ENCODE measurements around the gene PRRT3. TPM values are rescaled to one million over a fixed set of nuclear protein-coding genes. Genes with fewer than 3 reads are reported as not detected.

Gene PRRT3
- total and polyA plus RNA-seq, 2 of the 8 experiments (the other 6 are each of a cell fraction or from before 2014, with no cell fraction given), result 9.0 to 9.2 TPM

GRCh38 chr3:9940746-9941145 lies 11.5 kb downstream of the PRRT3 start:
- H2AFZ ChIP-seq (ENCODE audit: low read length), result no peak overlapping the region
- no peaks in the 10 kb centered on the region for H3K79me1 ChIP-seq (ENCODE audit: low read depth, low read length)
- H3K4me3 ChIP-seq (ENCODE audit: extremely low read depth in 1 of 4, insufficient read depth in 2 of 4, low read depth in 3 of 4, low read length in 4 of 4), result no peak overlapping the region
- ChIA-PET POLR2A (ENCODE audit: partially characterized antibody) (interaction anchor here (1.6 kb wide), 1 partner anchor 10 kb away, joined by 3 read pairs; no protein-coding TSS in a partner anchor), CTCF (ENCODE audit: partially characterized antibody) (interaction anchor here (2.1 kb wide), 1 partner anchor 114 kb away, joined by 6 read pairs; no protein-coding TSS in a partner anchor)
- H2BK120ac ChIP-seq (replicated peaks; ENCODE audit: low read depth, low read length), result no peak overlapping the region
- WGBS, 2 experiments (ENCODE audit: extremely low coverage in 1 of 2, insufficient coverage in 1 of 2, insufficient read length in 1 of 2, insufficient replicate concordance in 2 of 2, low coverage in 1 of 2, low lambda C conversion rate in 2 of 2, missing lambda C conversion rate in 1 of 2), result 97% methylated on average over 9 of the region's 10 CpGs; no CpG with 5 or more reads in 1 of the 2 experiments
- no peaks in the 10 kb centered on the region for H3K27me3 ChIP-seq (replicated peaks in 1 of 4; ENCODE audit: control insufficient read depth in 3 of 4, extremely low read depth in 1 of 4, insufficient read depth in 3 of 4, low read length in 3 of 4)
- no peaks in the 10 kb centered on the region; a peak in 1 of 7 replicates for H3K4me1 ChIP-seq (replicated peaks in 1 of 4; ENCODE audit: control insufficient read depth in 3 of 4, insufficient read depth in 4 of 4, low read length in 3 of 4)
- no peak overlapping the region for H3K14ac ChIP-seq (ENCODE audit: insufficient read length)
- H3K23ac ChIP-seq (ENCODE audit: insufficient read length), result no peak overlapping the region
- H3K4me2 ChIP-seq (ENCODE audit: insufficient read depth in 1 of 2, low read depth in 2 of 2, low read length in 2 of 2), result no peak overlapping the region
- no peak overlapping the region for H4K91ac ChIP-seq (replicated peaks; ENCODE audit: insufficient read length, low read length)
- H4K5ac ChIP-seq (ENCODE audit: insufficient read length, low read depth, low read length), result no peak overlapping the region
- no peaks in the 10 kb centered on the region for H3K79me2 ChIP-seq (ENCODE audit: control insufficient read depth in 1 of 2, insufficient read depth in 2 of 2, low read length in 2 of 2)
- no peaks in the 10 kb centered on the region for H3K36me3 ChIP-seq (ENCODE audit: control insufficient read depth in 2 of 4, insufficient read depth in 4 of 4, low read length in 3 of 4)
- no peak overlapping the region for H3K4ac ChIP-seq (replicated peaks; ENCODE audit: insufficient read length, low read depth, low read length)
- no peak overlapping the region for H4K8ac ChIP-seq (ENCODE audit: extremely low read depth, insufficient read depth, low read length)
- DNase-seq (ENCODE audit: low read depth in 1 of 2, low spot score in 2 of 2) (no peak), FAIRE-seq (no peak)
- no peak overlapping the region for H2BK12ac ChIP-seq (ENCODE audit: low read depth, low read length)
- no peak overlapping the region for H3K56ac ChIP-seq (replicated peaks; ENCODE audit: insufficient read length, low read depth, low read length)
- peaks cover 0 to 4% of the 10 kb centered on the region in 2 experiments; a peak in 1 of 4 replicates for H3K9me3 ChIP-seq (ENCODE audit: insufficient read depth in 2 of 2, low read depth in 1 of 2, low read length in 1 of 2)
- TF ChIP-seq GABPA (IDR thresholded peaks at IDR 0.05; ENCODE audit: borderline replicate concordance, insufficient read depth, low read length) (no peak), KDM1A (IDR thresholded peaks at IDR 0.05; ENCODE audit: borderline replicate concordance, low read length) (no peak), BRCA1 (IDR thresholded peaks at IDR 0.05; ENCODE audit: low read depth, low read length) (no peak), HDAC6 (IDR thresholded peaks at IDR 0.05; ENCODE audit: low read depth, low read length) (no peak), SUZ12 (IDR thresholded peaks at IDR 0.05; ENCODE audit: low read length) (no peak), TCF12 (IDR thresholded peaks at IDR 0.05; ENCODE audit: low read depth, low read length) (no peak), JUN (IDR thresholded peaks at IDR 0.05; ENCODE audit: low read depth, low read length) (no peak), CREB1 (IDR thresholded peaks at IDR 0.05) (no peak), BCL11A (IDR thresholded peaks at IDR 0.05; ENCODE audit: low read depth in 2 of 2, low read length in 2 of 2) (no peak), RBBP5 (IDR thresholded peaks at IDR 0.05; ENCODE audit: borderline replicate concordance, low read depth, low read length) (no peak), TAF1 (IDR thresholded peaks at IDR 0.05; ENCODE audit: low read depth, low read length) (no peak), RXRA (IDR thresholded peaks at IDR 0.05; ENCODE audit: insufficient read depth, low read depth, low read length) (no peak), NANOG (IDR thresholded peaks at IDR 0.05; ENCODE audit: insufficient read depth, low read depth, low read length, poor library complexity, severe bottlenecking) (no peak), EZH2 (IDR thresholded peaks at IDR 0.05; ENCODE audit: low read depth, low read length, severe bottlenecking) (no peak)
- H2AK5ac ChIP-seq (ENCODE audit: low read depth, low read length), result no peak overlapping the region
- H3K23me2 ChIP-seq (ENCODE audit: low read depth, low read length), result no peaks in the 10 kb centered on the region
- H3K9ac ChIP-seq (replicated peaks in 1 of 4; ENCODE audit: extremely low read depth in 1 of 4, low read depth in 3 of 4, low read length in 3 of 4), result no peak overlapping the region
- H2BK15ac ChIP-seq (ENCODE audit: low read length), result no peak overlapping the region
- no peaks in the 10 kb centered on the region for H4K20me1 ChIP-seq (replicated peaks in 1 of 2; ENCODE audit: control insufficient read depth in 1 of 2, insufficient read depth in 2 of 2, low read length in 2 of 2)
- no peak overlapping the region for H2BK20ac ChIP-seq (ENCODE audit: low read length)
- no peak overlapping the region for H3K27ac ChIP-seq (ENCODE audit: low read depth, low read length)
- no peak overlapping the region for H2BK5ac ChIP-seq (ENCODE audit: low read depth, low read length)
- H3K18ac ChIP-seq (ENCODE audit: extremely low read depth, low read length), result no peak overlapping the region

Measured in H1 (cell line).